IPS-15b (cell line): ENCODE data around the gene ANKRD10.

Source experiments
- H3K27me3 ChIP-seq: one replicate; pipeline ENCODE4 v1.6.1; 2013; ENCODE audit warnings: low read length; ENCODE audit not compliant: control insufficient read depth, insufficient read depth
- H3K36me3 ChIP-seq: one replicate; pipeline ENCODE4 v1.6.1; 2013; ENCODE audit warnings: low read length; ENCODE audit not compliant: control insufficient read depth, insufficient read depth
- H3K4me1 ChIP-seq: one replicate; pipeline ENCODE4 v1.6.1; 2013; ENCODE audit warnings: mild to moderate bottlenecking, low read length; ENCODE audit not compliant: control insufficient read depth, insufficient read depth
- H3K4me3 ChIP-seq: one replicate; pipeline ENCODE4 v1.5.1; 2013; ENCODE audit warnings: low read depth, low read length
- H3K9ac ChIP-seq: one replicate; pipeline ENCODE4 v1.6.1; 2013; ENCODE audit warnings: low read depth, mild to moderate bottlenecking, low read length
- H3K9me3 ChIP-seq: one replicate; pipeline ENCODE4 v1.6.1; 2013; ENCODE audit warnings: mild to moderate bottlenecking, low read length; ENCODE audit not compliant: control insufficient read depth, insufficient read depth

The ANKRD10 gene

GRCh38 chr13:110923086-110923485, 8.2 kb upstream of the ANKRD10 start:
- no peaks in the 10 kb centered on the region for H3K27me3 ChIP-seq
- H3K4me1 ChIP-seq = no peaks in the 10 kb centered on the region
- H3K4me3 ChIP-seq = no peak overlapping the region
- H3K9ac ChIP-seq = no peak overlapping the region
- H3K9me3 ChIP-seq = no peaks in the 10 kb centered on the region
- H3K36me3 ChIP-seq = no peaks in the 10 kb centered on the region

DNA sequence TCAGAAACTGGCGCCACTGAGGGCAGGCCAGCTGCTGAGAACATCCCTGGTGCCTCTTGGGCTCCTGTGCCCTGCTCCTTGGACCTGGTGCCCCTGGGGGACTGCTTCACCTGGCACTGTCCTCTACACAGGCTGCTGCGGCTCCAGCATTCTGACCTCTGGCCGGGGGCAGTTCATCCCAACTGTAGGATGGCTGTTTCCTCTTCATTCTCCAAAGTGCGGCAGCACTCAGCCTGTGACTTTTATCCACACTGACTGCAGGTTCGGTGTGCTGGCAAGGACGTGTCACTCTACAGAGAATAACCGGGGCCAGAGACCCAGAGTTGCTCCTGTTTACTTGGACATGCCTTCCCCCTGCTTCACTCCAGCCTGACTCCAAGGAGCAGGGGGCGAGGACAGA, 7.6 kb upstream of the ANKRD10 start:
- H3K9ac ChIP-seq = no peak overlapping the region
- no peak overlapping the region for H3K4me3 ChIP-seq
- H3K36me3 ChIP-seq = no peaks in the 10 kb centered on the region
- no peaks in the 10 kb centered on the region for H3K4me1 ChIP-seq
- H3K9me3 ChIP-seq = no peaks in the 10 kb centered on the region
- no peaks in the 10 kb centered on the region for H3K27me3 ChIP-seq

GRCh38 chr13:110921695-110922094, 6.8 kb upstream of the ANKRD10 start:
- H3K9ac ChIP-seq = no peak overlapping the region
- no peak overlapping the region for H3K4me3 ChIP-seq
- no peaks in the 10 kb centered on the region for H3K4me1 ChIP-seq
- no peaks in the 10 kb centered on the region for H3K27me3 ChIP-seq
- H3K9me3 ChIP-seq = no peaks in the 10 kb centered on the region
- no peaks in the 10 kb centered on the region for H3K36me3 ChIP-seq

- H3K9ac ChIP-seq = no peak overlapping the region
- no peaks in the 10 kb centered on the region for H3K9me3 ChIP-seq
- H3K36me3 ChIP-seq = no peaks in the 10 kb centered on the region
- no peaks in the 10 kb centered on the region for H3K27me3 ChIP-seq
- H3K4me1 ChIP-seq = peaks cover 4% of the 10 kb centered on the region
- H3K4me3 ChIP-seq = no peak overlapping the region
These were observed 6.3 kb upstream of the ANKRD10 start for GRCh38 chr13:110921209-110921608.

- Histone ChIP-seq H3K9ac (no peak overlapping the region), H3K27me3 (no peaks in the 10 kb centered on the region), H3K36me3 (no peaks in the 10 kb centered on the region), H3K4me1 (peaks cover 6% of the 10 kb centered on the region), H3K4me3 (no peak overlapping the region), H3K9me3 (no peaks in the 10 kb centered on the region)
These were observed 5.2 kb upstream of the ANKRD10 start for GRCh38 chr13:110920038-110920437.

DNA sequence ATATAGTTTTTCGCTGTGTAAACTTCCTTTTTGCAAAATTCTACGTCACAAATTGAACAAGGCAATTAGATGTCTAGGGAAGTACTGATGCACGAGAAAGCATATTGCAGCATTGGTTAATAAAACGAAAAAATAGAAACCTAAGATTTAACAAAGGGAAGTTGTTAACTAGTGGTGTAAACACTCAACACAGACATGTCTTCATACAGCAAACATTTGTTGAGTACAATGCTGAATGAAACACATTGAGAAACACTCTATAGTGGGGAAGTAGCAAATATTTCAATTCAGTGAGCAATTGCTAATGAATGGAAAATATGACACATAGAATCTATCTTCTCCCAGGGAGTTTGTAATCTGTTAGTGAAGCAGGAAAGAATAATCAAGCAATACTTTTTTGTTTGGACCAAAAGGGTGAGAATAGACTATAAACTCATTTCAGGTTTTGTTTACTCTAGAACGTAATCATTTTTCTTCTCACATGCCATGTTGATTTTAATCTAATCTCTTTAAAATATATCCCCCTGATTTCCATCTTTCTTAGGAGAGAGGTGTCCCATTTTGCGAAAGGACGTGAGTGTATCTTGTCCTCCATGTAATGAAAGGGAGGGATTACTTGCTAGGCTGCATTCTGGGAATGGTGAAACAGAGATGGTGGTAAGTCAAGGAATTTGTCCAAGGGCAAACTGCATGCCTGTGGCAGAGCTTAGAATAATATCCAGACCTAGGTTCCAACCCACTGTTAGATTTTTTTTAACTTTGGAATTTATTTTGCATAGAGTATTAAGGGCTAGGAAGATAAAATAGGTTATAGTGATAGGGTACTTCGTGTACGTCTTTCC, 1.7 kb upstream of the ANKRD10 start:
- Histone ChIP-seq H3K9ac (no peak overlapping the region), H3K9me3 (no peaks in the 10 kb centered on the region), H3K27me3 (no peaks in the 10 kb centered on the region), H3K4me1 (peaks cover 14% of the 10 kb centered on the region), H3K36me3 (no peaks in the 10 kb centered on the region), H3K4me3 (peak overlapping the region; percentile 75)

DNA sequence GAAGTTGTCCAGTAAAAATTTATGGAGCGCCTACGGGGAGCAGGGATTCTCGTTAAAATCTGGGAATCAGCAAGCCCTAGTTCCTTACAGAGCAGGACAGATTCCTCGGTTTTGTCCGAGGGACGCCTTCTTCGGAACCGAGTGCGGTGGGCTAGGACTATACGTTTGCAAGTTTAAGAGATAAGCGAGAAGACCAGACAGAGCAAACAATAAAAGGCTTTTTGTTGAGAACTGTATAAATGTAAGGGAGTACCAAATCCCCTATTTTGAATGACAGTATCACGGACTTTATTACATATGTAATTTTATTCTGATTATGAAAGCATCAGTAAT, 971 bp upstream of the ANKRD10 start:
- Histone ChIP-seq H3K27me3 (no peaks in the 10 kb centered on the region), H3K9me3 (no peaks in the 10 kb centered on the region), H3K9ac (peak overlapping the region; percentile 91), H3K36me3 (no peaks in the 10 kb centered on the region), H3K4me1 (peaks cover 14% of the 10 kb centered on the region), H3K4me3 (peak overlapping the region; percentile 75)

DNA sequence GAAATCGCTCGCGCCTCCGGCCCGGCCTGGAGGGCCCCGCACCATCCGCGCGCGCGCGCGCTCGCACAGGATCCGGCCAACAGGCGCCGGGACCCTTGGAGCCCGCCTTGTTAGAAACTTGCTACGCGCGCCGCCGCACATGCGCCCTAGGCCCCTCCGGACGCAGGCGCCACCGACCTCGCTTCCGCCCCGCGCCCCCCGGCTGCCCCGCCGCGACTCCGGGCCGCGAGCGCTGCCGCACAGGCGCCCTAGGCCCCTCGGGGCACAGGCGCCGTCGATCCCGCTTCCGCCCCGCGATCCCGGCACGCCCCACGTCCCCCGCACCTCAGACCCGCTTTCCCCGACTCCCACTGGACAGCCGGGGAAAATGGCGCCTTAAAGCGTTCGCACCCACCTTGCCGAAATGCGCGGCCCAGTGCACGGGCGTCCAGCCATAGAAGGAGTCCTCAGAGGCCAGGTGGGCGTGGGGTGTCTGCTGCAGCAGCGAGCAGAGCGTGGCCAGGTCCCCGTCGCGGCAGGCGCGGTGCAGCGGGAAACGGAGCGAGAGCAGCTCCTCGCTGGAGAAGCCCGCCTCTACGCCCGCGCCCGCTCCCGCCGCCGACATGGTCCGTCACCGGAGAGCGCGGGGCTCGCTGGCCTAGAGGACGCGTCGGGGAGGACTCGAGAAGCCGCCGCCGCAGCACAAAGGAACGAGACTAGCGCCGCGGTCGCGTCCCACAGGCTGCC, 375 bp downstream of the ANKRD10 start:
- no peaks in the 10 kb centered on the region for H3K27me3 ChIP-seq
- H3K4me1 ChIP-seq = peaks cover 22% of the 10 kb centered on the region
- H3K36me3 ChIP-seq = no peaks in the 10 kb centered on the region
- H3K4me3 ChIP-seq = peak overlapping the region; percentile 92
- H3K9me3 ChIP-seq = no peaks in the 10 kb centered on the region
- peak overlapping the region; percentile 99 for H3K9ac ChIP-seq

DNA sequence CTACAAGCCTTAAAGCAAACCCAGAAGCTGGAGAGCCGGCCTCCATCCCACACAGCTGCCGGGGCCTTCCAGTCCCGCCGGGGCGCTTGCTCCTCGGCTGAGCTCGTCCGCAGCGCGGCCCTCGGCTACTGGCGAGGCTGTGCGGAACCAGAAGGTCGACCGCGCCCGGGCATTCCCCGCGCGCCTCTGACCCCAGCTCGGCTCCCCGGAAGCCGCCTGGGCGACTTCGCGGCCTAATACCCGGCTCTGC, 863 bp downstream of the ANKRD10 start:
- H3K9ac ChIP-seq = peak overlapping the region; percentile 99
- H3K27me3 ChIP-seq = no peaks in the 10 kb centered on the region
- H3K4me1 ChIP-seq = peaks cover 27% of the 10 kb centered on the region
- no peaks in the 10 kb centered on the region for H3K36me3 ChIP-seq
- H3K4me3 ChIP-seq = peak overlapping the region; percentile 92
- no peaks in the 10 kb centered on the region for H3K9me3 ChIP-seq

DNA sequence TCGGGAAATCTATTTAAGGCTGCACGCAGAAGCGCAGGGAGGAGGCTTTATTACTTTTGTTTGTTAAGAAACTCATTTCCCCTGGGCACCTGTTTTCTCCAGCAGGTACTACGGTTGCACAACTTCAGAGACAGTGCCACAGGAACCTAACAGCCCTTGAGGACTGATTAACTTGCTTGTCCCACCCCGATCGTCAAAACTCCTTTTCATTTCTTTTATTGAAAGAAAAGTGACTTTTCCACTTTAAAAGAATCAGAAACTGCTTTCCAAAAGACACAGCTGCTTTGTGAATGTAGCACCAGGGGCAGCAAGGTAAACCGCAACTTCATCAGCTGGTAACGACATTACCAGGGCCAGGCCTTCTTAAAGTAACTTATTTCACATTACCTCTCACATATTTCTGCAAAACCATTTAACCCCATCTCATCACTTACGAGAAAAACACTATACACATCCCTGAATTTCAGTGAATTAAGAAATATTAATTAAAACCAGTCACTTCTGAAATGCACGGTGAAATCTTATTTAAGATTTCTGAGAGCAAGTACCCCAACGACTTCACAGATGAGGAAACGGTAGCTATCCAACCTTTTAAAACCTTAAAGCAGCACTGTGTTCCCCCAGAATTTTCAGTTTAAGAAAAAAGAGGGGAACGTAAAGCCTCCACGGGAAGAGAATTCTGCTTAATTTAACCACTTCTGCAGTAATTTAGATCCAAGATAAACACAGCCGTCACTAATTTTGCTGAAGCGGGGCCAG, 1.4 kb downstream of the ANKRD10 start:
- H3K4me1 ChIP-seq = peaks cover 32% of the 10 kb centered on the region
- H3K9me3 ChIP-seq = no peaks in the 10 kb centered on the region
- H3K4me3 ChIP-seq = peak overlapping the region; percentile 92

GRCh38 chr13:110912651-110913051, 2.2 kb downstream of the ANKRD10 start:
- Histone ChIP-seq H3K36me3 (no peaks in the 10 kb centered on the region), H3K27me3 (no peaks in the 10 kb centered on the region), H3K4me1 (peaks cover 40% of the 10 kb centered on the region), H3K9me3 (no peaks in the 10 kb centered on the region), H3K9ac (peak overlapping the region; percentile 99), H3K4me3 (peak overlapping the region; percentile 92)

More for the DNA sequence above, 1.4 kb downstream of the ANKRD10 start:
- H3K9ac ChIP-seq = peak overlapping the region; percentile 99
- H3K27me3 ChIP-seq = no peaks in the 10 kb centered on the region
- H3K36me3 ChIP-seq = no peaks in the 10 kb centered on the region
